IPS-NIHi7 (cell line): ENCODE data around the gene MAIP1.
A peak's percentile ranks its signal among the peaks of the same experiment; 100 is the strongest.

Experiments used
- DNase-seq: peaks from one replicate; pipeline ENCODE4 v3.0.0; 2012; ENCODE audit warnings: mixed read lengths; ENCODE audit errors: extremely low spot score

The MAIP1 gene

DNA sequence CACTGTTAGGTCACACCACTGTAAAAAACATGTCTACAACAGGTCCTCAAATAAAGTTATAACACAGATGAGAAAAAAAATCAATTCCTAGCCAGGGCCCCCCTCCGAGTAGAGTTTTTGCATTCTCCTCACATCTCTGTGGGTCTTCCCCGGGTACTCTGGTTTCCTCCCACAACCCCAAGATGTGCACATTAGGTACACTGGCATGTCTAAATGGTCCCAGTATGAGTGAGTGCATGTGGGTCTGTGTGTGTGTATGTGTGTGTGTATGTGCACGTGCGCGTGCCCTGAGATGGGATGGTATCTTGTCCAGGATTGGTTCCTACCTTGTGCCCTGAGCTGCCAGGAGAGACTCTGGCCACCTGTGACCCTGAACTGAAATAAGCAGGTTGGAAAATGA is 5.0 kb upstream of the MAIP1 start:
- no peak for DNase-seq

DNA sequence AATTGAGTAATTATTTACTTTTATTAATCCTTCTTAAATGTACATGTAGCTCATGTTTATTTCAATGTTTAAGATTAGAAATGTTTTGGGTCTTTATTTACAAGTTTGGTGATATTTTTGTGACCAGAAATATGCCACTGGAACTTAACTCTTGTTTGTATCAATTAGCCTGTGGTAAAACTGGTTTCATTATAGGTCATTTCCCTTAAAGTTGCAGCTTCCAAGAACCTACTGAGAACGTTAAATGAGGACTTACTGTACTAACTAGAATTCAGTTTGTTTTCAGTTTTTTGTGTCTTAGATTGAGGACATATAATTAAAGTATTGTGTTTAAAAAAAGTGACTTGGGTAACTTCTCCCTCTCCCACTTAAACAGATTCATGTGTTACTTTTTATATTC is 4.4 kb upstream of the MAIP1 start:
- no peak for DNase-seq

DNA sequence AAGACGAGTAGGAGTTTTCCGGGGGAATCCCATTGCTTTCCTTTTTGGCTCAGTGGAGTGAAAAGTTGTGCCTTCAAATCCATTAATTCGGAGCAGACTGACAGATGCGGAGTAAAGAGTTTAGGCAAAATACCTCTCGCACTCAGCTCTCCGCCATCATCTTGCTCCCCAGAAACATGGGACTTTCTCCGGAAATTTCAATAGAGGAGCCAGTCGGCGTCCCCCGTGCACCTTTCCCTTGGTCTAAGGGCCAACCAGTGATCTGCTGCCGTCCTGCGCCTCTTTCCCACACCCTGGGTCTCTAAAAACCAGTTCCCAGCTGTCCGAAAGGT is 409 bp upstream of the MAIP1 start:
- peak; percentile 76 for DNase-seq

DNA sequence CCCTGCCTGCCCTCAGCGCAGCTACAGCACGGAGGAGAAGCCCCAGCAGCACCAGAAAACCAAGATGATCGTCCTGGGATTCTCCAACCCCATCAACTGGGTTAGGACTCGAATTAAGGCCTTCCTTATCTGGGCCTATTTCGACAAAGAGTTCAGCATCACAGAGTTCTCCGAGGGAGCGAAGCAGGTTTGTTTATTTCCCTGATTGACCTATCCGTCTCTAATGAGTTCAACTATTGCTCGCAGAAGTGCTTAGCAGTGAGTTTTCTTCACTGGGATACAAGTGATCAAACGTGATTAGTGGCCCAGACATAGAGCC is 639 bp downstream of the MAIP1 start:
- no peak for DNase-seq

DNA sequence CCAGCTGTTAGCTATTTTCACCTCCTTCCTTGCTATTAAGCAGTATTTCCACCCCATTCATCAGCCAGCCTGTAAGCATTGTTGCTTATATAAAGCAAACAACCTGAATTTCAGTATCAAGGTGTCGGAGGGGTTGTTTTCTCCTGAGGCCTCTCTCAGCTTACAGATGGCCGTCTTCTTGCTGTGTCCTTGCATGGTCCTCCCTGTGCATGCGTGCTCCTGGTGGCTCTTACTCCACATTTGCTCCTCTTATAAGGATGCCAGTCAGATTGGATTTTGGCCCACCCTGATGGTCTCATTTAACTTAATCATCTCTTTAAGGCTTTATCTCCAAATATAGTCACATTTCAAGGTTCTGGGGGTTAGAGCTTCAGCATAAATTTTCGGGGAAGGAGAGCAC is 2.6 kb downstream of the MAIP1 start:
- DNase-seq, result no peak

DNA sequence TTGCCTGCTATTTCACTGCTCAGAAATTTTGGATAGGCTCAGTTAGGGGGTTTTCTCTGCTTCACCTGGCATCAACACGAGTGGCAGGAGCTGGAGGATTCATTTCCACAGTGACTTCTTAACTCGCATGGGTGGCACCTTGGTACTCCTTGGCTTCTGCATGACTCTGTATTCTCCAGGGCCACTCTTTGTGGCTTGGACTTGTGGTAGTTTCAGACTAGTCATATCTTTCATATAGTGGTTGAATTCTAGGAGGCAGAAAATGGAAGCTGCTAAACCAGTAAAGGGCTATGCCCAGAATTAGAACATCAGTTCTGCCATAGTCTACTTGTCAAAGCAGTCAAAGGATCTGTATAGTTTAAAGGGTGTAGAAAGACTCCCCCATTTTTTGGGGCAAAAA is 6.8 kb downstream of the MAIP1 start:
- no peak for DNase-seq

DNA sequence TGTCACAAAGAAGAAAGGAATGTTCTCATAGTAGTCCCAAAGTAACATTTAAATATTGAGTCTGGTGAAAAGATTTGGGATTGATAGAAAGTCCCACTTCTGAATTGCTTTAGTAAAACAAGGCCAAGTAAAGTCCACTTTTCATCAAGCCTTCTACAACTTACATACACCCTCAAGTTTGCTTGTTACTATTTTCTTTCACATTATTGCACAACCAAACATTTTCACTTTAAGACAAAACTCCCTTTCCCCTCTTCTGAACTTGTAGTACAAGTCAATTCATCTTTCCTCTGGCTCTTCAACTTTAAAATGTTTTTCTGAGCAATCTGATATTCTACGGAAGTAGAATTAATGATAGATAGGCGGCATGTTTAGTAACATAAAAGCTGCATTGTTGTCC is 11.0 kb downstream of the MAIP1 start:
- no peak for DNase-seq

DNA sequence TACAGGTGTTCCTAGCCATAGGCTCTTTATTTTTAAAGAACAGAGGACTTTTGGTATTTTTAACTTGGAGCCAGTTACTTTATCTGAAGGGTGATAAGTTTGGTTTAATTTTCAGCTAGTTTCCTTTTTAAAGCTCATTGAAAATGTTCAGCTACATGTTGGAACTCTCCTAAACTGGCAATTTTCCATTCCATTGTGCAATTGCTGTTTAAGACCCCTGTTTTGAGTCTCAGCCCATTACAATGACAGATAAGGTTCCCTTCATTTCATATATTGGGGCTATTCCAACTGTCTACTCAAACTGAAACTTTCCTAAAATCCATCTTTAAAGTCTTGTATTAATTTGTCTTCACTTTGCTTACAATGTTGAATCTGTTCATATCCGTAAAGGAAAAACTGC is 11.6 kb downstream of the MAIP1 start:
- no peak for DNase-seq

DNA sequence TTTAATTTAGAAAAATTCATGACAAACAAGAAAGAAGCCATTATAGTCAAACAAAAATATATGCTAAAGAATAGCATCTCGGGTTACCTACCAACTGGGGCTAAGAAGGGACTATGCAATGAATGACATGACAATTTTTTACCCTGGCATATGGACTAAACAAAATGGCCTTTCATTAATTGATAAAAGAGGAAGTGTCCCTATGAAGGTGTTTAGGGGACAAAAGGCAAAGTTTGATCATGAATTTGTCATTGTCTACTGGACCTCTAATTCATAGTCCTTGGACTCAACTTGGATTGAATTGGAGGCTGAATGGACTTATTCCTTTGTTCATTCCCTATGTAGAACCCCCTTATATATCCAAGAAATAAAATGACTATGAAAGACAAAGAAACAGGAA is 12.7 kb downstream of the MAIP1 start:
- no peak for DNase-seq

DNA sequence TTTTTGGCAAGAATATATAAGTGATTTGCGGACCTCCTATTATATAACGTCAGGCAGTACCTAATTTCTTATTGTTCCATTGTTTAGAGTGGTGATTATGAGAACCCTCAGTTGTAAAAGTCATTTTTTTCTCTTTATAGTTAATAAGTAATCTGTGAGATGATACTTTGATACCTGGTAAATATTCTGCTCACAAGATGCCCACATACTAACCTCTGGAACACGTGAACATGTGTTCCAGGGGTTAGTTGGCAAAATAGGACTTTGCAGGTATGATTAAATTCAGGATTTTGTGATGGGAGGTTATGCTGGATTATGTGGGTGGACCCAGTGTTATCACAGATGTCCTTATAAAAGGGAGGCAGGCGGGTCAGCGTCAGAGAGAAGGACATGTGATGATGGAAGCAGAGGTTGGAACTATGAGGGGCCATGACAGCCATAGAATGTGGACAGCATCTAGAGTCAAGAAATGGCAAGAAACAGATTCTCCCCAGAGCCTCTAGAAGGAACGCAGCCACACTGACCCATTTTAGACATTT is 16.8 kb downstream of the MAIP1 start:
- DNase-seq, result no peak

DNA sequence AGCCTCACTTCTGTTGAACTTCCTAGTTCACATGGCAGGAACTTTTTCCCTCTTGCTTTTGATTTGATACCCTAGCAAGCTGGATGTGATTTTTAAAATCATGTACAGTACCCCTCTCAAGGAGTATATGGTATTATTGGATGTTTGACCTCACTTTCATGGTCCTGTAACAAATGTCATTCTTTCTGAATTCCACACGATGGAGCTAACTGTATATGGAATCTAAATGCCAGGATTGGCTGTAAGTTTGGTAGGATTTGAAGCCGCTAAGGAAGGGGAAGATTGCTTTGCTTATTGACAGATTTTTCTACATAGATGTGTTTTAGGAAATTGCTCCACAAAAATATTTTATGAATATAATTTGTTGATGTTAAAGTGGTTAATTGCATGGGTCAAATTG is 18.3 kb downstream of the MAIP1 start:
- DNase-seq, result peak; percentile 54

DNA sequence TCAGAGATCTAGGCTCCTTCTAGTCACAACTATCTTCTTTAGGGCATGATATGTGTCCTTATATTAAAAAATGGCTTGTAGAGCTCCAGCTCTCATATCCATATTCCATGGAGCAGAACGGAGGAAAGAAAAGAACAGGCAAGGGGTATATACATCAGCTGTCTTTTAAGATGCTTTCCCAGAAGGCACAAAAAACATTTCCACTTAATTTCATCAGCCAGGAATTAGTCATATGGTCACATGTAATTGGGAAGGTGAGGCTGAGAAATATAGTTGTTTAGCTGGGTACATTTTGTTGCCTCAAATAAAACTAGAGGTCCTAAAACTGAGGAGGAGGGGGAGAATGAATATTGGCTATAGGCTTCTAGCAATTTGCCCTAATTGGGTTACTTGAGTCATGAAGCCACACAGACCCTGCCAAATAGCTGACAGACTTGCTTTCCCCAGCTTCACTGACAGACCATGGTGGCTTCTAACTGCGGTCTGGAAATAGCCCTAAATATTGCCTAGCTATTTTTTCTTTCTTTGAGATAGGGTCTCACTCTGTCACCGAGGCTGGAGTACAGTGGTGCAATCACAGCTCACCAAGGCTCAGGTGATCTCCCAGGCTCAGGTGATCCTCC is 20.0 kb downstream of the MAIP1 start:
- no peak for DNase-seq

DNA sequence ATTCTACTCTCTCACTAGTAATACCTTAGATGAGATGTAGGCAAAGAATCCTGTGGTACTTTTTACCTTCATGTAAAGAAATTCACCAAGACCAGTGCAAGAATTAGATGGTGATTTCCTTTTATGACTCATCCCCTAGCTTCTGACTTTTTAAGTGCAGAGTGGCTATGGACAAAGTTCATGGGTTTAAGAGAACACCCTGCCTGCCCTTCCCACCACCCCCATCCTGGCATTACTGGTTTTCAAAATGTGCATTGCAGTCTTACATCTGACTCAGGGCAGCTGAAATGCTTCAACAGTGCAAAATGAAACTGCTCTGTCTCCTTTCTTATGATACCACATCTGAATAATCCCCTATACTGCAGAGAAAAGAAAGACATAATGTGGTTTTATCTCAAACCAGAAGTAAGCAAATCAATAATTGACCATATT is 22.6 kb downstream of the MAIP1 start:
- DNase-seq, result no peak

DNA sequence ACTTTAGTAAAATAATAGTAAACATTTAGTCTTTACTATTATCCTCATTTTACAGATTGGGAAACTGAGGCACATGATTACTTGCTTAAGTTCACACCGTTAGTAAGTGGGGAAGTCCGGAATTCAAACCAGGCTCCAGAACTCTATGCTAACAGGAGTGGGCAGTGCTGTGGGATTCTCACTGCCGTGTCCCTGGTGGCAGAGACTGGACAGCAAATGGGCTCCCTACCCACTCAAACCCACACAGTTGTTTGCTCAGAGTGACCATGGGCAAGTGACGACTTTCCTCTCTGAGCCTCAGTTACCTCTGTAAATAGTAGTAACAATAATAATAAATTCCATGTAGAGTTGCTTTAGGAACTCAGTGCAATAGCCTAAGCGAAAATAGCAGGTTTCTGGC is 24.0 kb downstream of the MAIP1 start:
- no peak for DNase-seq

DNA sequence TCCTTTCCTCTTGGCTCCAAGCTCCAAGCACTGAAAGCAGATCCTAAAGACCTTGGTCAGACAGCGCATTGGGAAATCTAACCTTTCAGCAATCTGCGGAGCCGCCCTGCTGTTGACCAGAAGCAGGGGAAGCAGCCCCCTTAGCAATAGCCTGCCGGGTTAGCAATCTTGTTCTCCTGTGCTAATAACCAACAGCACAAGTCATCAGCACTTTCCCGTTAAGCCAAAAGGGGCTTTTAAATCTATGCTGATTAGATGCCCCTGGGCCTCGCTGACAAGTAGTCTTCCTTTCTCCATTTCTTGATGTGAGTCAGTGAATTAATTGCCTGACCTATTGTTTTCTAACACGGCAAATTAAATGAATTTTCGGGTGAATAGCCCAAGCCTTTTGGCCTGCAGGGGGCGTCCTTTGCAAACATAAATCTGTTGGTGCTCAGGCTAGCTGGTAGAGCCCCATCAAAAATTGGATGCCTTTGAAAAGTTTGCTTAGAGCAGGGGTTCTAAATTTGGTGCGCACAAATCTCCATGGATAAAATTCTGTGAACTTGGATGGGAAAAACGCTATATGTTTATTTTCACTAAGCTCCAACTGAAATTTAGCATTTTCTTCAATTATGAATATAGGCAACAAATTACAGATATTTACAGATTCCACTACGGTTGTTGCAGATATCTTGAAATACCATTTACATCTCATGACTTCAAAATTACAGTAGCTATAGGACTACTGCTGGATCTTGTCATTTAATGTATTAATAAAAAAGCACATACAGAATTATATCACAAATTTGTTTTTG is 24.6 kb downstream of the MAIP1 start:
- peak; percentile 75 for DNase-seq

DNA sequence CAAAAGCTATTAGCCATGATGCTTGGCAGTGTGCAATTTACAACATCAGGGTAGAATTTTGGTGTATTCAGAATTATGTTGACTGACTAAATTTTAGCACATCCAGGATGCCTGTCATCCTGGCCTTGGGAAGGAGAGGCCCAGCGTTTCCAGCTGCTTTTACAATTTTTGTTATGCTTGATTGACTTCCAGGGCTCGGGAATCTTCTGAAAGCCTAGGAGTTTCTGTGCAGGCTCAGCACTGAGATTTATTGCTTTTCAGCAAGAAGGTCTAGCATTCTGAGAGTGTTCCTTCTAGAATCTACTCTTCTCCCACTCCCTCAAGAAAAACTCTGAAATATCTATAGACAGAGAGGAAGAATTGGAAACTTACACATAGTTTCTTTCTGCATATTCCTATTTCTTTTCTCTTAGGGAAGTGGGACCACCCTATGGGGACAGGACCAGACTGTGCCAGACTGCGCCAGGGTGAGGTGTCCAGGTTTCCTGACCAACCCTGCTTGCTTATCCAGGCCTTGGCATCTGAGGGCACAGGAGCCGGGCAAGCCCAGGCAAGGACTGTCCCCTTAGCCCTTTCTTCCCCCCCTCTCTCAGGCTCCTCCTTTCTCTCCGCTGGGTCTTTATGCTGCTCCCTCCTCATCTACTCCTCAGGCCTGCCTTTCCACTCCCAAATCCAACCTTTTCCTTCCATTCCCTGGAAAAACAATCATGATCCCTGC is 26.9 kb downstream of the MAIP1 start:
- DNase-seq, result no peak

DNA sequence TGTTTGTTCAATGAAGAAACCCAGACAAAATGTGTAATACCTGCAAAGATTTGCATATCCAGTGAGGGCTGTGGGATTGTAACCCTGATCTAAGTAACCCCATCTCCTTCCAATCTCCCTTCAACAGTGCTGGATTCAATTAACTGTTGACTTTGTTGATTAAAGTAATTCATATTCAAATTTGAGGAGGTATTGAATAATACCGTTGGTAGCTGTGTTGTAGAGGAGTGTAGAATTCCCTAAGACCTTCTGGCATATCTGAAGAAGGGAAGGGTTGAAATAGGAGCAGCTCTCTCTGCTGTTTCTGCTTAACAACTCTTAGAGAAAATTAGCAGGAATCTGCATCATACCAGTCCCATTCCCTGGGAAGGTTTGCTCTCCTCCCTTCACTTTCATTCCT is 28.2 kb downstream of the MAIP1 start:
- no peak for DNase-seq

DNA sequence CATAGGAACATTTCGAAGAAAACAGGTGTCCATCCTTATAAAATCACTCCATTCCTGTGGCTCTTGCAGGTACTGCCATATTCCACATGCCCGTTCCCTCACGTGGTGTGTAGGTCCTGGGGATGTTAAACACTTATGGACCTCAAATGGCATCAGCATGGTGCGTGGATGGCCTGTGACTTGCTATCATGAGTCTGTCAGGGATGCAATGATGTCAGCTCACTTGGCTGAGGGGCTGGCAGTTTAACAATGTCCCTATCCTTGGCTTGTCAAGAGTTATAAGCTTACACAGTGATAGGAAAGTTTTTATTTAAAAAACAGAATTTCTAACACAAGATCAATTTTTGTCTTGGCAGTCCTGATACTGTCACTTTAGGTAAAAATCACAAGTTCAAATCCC is 28.8 kb downstream of the MAIP1 start:
- DNase-seq, result no peak

DNA sequence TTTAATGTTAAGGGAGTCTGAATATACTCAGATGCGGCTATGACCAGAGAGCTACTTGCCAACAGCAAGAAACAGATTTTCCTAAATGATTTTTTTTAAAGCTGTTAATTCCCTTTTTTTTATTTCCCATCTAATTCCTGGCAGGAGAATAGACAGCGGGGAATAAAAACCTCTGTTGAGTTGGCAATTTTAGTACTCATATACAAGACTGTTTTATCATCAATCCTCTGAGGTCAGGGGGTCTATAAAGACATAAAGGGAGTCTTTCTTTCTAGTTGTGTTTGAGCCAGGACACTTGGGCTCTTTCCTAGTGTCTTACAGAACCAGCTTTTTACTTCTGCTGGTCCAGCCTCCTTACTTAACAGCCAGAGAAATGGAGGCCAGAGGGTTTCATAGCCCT is 29.4 kb downstream of the MAIP1 start:
- DNase-seq, result no peak

DNA sequence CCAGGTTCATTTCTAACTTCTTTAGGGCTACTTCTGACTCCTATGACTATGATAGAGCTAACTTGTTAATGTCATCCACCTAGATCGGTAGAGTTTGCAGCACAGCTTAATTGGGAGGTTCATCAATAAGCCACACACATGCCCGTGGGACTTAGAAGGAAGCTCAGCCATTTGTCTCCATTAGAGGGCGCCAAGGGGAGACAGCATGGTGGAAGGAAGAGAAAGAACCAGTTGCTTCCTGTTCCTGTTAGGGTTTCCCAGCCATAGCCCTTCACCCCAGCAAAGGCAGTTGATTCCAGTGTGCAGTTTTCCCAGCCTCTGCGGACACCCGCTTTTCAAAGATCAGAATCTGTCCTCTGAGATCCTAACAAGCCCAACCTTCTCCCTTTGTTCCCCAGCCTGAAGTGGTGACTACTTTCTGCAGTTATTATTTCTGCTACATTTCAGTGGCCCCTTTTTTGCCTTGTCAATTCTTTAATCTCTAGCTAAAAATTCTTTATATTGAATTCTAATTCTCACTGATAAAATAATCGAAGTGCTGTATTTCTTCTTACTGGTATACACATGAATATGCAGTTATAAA is 30.3 kb downstream of the MAIP1 start:
- DNase-seq, result peak; percentile 75

DNA sequence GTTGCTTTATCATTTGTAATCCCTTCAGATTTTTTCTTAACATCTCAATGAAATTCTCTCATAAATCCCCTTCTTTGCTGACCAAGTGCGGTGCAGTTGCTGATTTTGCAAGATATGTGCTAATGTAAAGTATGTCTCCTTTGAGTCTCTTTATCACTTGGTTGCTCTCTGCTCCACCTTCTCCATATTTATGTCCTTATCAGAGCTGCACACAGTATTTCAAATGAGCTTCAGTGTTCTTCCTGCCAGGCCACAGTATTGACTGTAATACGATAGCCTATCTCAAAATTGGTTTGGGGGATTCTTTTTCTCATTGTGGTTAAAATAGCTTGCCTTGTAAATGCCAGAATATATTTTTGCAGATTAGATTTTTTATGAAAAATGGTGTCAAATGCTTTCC is 32.2 kb downstream of the MAIP1 start:
- no peak for DNase-seq

DNA sequence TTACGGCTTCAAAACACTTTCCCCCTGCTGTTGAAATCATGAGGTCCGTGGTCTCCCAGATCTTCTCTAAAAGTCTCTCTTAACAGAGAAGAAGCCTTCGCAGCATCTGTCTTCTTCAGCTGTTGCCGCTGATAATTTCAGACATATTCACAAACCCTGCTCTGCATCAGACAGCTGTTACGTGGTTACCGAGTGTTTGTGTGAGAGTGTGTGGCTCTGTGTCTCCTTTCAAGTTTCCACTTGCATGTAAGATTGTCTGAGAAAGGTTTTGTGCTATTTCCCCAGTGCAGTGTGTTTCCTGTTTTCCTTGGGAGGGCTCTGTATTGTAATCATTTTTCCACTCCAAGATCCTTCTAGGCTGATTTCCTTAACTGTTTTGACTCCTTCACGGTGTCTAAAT is 32.8 kb downstream of the MAIP1 start:
- no peak for DNase-seq

DNA sequence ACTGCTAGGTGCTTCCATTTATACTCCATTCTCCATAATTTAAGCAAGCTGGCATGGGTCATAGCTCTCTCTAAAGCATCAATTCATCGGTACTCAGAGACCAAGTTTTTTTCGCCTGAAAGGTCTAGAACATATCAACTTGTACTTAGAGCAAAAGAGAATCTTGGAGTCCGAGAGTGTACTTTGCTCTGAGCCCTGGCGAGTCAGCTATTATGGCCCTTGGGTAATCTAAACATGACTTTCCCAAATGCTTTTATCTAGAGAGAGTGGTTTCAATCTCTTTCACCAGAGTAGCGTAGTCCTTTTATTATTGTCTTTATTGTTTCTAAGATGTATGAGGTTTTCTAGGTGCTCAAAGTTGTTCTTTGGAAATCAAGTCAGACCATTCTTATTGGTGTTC is 34.4 kb downstream of the MAIP1 start:
- DNase-seq, result no peak
